ENCODE measurements around the gene ARHGAP20. TPM values are rescaled to one million over a fixed set of nuclear protein-coding genes. Genes with fewer than 3 reads are reported as not detected.

ARHGAP20 gene
- total and polyA plus RNA-seq, 2 of the 8 experiments (the other 6 are each of a cell fraction or from before 2014, with no cell fraction given) = 0.05 to 0.28 TPM

GRCh38 chr11:110600322-110600721 is 111.9 kb downstream of the ARHGAP20 start:
- no peak overlapping the region for H3K4ac ChIP-seq (replicated peaks; ENCODE audit: insufficient read length, low read depth, low read length)
- TF ChIP-seq TAF1 (IDR thresholded peaks at IDR 0.05; ENCODE audit: low read depth, low read length) = no peak
- TF ChIP-seq CREB1 (IDR thresholded peaks at IDR 0.05) = no peak

More at GRCh38 chr11:110600322-110600721, 111.9 kb downstream of the ARHGAP20 start:
- Histone ChIP-seq H2BK12ac (ENCODE audit: low read depth, low read length) (no peak overlapping the region), H3K27ac (ENCODE audit: low read depth, low read length) (no peak overlapping the region), H2BK120ac (replicated peaks; ENCODE audit: low read depth, low read length) (no peak overlapping the region), H3K14ac (ENCODE audit: insufficient read length) (no peak overlapping the region), H4K8ac (ENCODE audit: extremely low read depth, insufficient read depth, low read length) (no peak overlapping the region; the same call in 1 of the 2 replicates), H3K4me2 (ENCODE audit: insufficient read depth in 1 of 2, low read depth in 2 of 2, low read length in 2 of 2) (no peak overlapping the region), H2BK20ac (ENCODE audit: low read length) (no peak overlapping the region), H3K56ac (replicated peaks; ENCODE audit: insufficient read length, low read depth, low read length) (no peak overlapping the region), H3K9ac (replicated peaks in 1 of 4; ENCODE audit: extremely low read depth in 1 of 4, low read depth in 3 of 4, low read length in 3 of 4) (no peak overlapping the region), H2BK15ac (ENCODE audit: low read length) (no peak overlapping the region), H2AK5ac (ENCODE audit: low read depth, low read length) (no peak overlapping the region), H3K4me1 (replicated peaks in 1 of 4; ENCODE audit: control insufficient read depth in 3 of 4, insufficient read depth in 4 of 4, low read length in 3 of 4) (no peaks in the 10 kb centered on the region), H3K23me2 (ENCODE audit: low read depth, low read length) (peaks cover 2% of the 10 kb centered on the region; the same call in 1 of the 2 replicates), H2BK5ac (ENCODE audit: low read depth, low read length) (no peak overlapping the region), H3K9me3 (ENCODE audit: insufficient read depth in 2 of 2, low read depth in 1 of 2, low read length in 1 of 2) (peaks cover 5 to 9% of the 10 kb centered on the region in 2 experiments; a peak in 3 of 4 replicates), H4K20me1 (replicated peaks in 1 of 2; ENCODE audit: control insufficient read depth in 1 of 2, insufficient read depth in 2 of 2, low read length in 2 of 2) (no peaks in the 10 kb centered on the region), H3K36me3 (ENCODE audit: control insufficient read depth in 2 of 4, insufficient read depth in 4 of 4, low read length in 3 of 4) (no peaks in the 10 kb centered on the region), H3K27me3 (replicated peaks in 1 of 4; ENCODE audit: control insufficient read depth in 3 of 4, extremely low read depth in 1 of 4, insufficient read depth in 3 of 4, low read length in 3 of 4) (no peaks in the 10 kb centered on the region), H3K79me2 (ENCODE audit: control insufficient read depth in 1 of 2, insufficient read depth in 2 of 2, low read length in 2 of 2) (no peaks in the 10 kb centered on the region), H3K18ac (ENCODE audit: extremely low read depth, low read length) (no peak overlapping the region), H3K23ac (ENCODE audit: insufficient read length) (no peak overlapping the region), H3K79me1 (ENCODE audit: low read depth, low read length) (no peaks in the 10 kb centered on the region), H4K91ac (replicated peaks; ENCODE audit: insufficient read length, low read length) (no peak overlapping the region), H2AFZ (ENCODE audit: low read length) (no peak overlapping the region), H4K5ac (ENCODE audit: insufficient read length, low read depth, low read length) (no peak overlapping the region), H3K4me3 (ENCODE audit: extremely low read depth in 1 of 4, insufficient read depth in 2 of 4, low read depth in 3 of 4, low read length in 4 of 4) (no peak overlapping the region)
- DNase-seq (ENCODE audit: low read depth in 1 of 2, low spot score in 2 of 2) (no peak), FAIRE-seq (no peak)
- 93% methylated on average over 4 of the region's 4 CpGs; no CpG with 5 or more reads in 1 of the 2 experiments for WGBS, 2 experiments (ENCODE audit: extremely low coverage in 1 of 2, insufficient coverage in 1 of 2, insufficient read length in 1 of 2, insufficient replicate concordance in 2 of 2, low coverage in 1 of 2, low lambda C conversion rate in 2 of 2, missing lambda C conversion rate in 1 of 2)
- ChIA-PET CTCF (ENCODE audit: partially characterized antibody) (interaction anchor here (2.3 kb wide), 1 partner anchor 11 kb away, joined by 10 read pairs; no protein-coding TSS in a partner anchor), POLR2A (ENCODE audit: partially characterized antibody) (no interaction called here)

All from H1 (cell line).